Measurements from ENCODE around the gene DOHH.

DOHH gene

GRCh38 chr19:3476830-3477229, 23.6 kb downstream of the DOHH start:
- DNase-seq = no peak

GRCh38 chr19:3475449-3475848, 25.0 kb downstream of the DOHH start:
- DNase-seq = no peak

GRCh38 chr19:3474614-3475013, 25.9 kb downstream of the DOHH start:
- no peak for DNase-seq

GRCh38 chr19:3474010-3474409, 26.5 kb downstream of the DOHH start:
- DNase-seq = no peak

GRCh38 chr19:3471954-3472655, 28.4 kb downstream of the DOHH start:
- peak; percentile 60 for DNase-seq

GRCh38 chr19:3470500-3471128, 29.9 kb downstream of the DOHH start:
- DNase-seq = no peak

GRCh38 chr19:3469638-3470499, 30.6 kb downstream of the DOHH start:
- no peak for DNase-seq

- DNase-seq = no peak
These were observed 32.3 kb downstream of the DOHH start for GRCh38 chr19:3468211-3468610.

GRCh38 chr19:3467437-3468198, 32.9 kb downstream of the DOHH start:
- no peak for DNase-seq

GRCh38 chr19:3466635-3467034, 33.8 kb downstream of the DOHH start:
- no peak for DNase-seq

GRCh38 chr19:3465552-3465951, 34.9 kb downstream of the DOHH start:
- no peak for DNase-seq

- no peak for DNase-seq
These were observed 35.8 kb downstream of the DOHH start for GRCh38 chr19:3464587-3465235.

- DNase-seq = no peak
These were observed 36.5 kb downstream of the DOHH start for GRCh38 chr19:3463714-3464586.

GRCh38 chr19:3462991-3463713, 37.3 kb downstream of the DOHH start:
- no peak for DNase-seq

GRCh38 chr19:3459965-3460582, 40.4 kb downstream of the DOHH start:
- no peak for DNase-seq

GRCh38 chr19:3459089-3459881, 41.2 kb downstream of the DOHH start:
- no peak for DNase-seq

- no peak for DNase-seq
These were observed 42.0 kb downstream of the DOHH start for GRCh38 chr19:3458229-3459088.

- DNase-seq = no peak
These were observed 42.8 kb downstream of the DOHH start for GRCh38 chr19:3457528-3458228.
